Glutamatergic neuron (in vitro differentiated cells): Measurements from ENCODE around the gene ZNF532. TPM values are rescaled to one million over a fixed set of nuclear protein-coding genes. Genes with fewer than 3 reads are reported as not detected.

Source experiments
- DNase-seq: peaks from one replicate; pipeline ENCODE4 v3.0.0; 2022
- H3K27ac Mint-ChIP-seq: one replicate; pipeline ENCODE4 v1.8.0; 2020; ENCODE audit warnings: mild to moderate bottlenecking, mixed read lengths, inconsistent platforms; ENCODE audit not compliant: unreplicated experiment
- H3K27me3 Mint-ChIP-seq: one replicate; pipeline ENCODE4 v1.8.0; 2020; ENCODE audit warnings: mild to moderate bottlenecking, moderate library complexity, mixed read lengths, inconsistent platforms; ENCODE audit not compliant: unreplicated experiment
- H3K36me3 Mint-ChIP-seq: one replicate; pipeline ENCODE4 v1.8.0; 2020; ENCODE audit warnings: mild to moderate bottlenecking, mixed read lengths, inconsistent platforms; ENCODE audit not compliant: unreplicated experiment
- H3K4me1 Mint-ChIP-seq: one replicate; pipeline ENCODE4 v1.8.0; 2020; ENCODE audit warnings: mild to moderate bottlenecking, low read depth, mixed read lengths, inconsistent platforms; ENCODE audit not compliant: unreplicated experiment
- H3K4me3 Mint-ChIP-seq: one replicate; pipeline ENCODE4 v1.8.0; 2020; ENCODE audit warnings: mild to moderate bottlenecking, mixed read lengths, inconsistent platforms; ENCODE audit not compliant: unreplicated experiment
- H3K9me3 Mint-ChIP-seq: one replicate; pipeline ENCODE4 v1.8.0; 2020; ENCODE audit warnings: mild to moderate bottlenecking, moderate library complexity, mixed read lengths, inconsistent platforms; ENCODE audit not compliant: unreplicated experiment
- total RNA-seq: library from RNA; stranded (reverse); fragmentation: NEBNext Ultra II Directional; extraction: Animal tissue kit (Norgen Biotek cat#: 25700); gene quantifications from one replicate; pipeline ENCODE4 v1.2.1, GENCODE V29; 2021; ENCODE audit not compliant: unreplicated experiment
- TF ChIP-seq, protein P1 (sequence below): fragments of 200-600 bp; sonication (generic); IDR thresholded peaks from one replicate; pipeline ENCODE4 v1.5.0; 2021; ENCODE audit not compliant: partially characterized antibody, unreplicated experiment

The ZNF532 gene
- total RNA-seq, 1 donor from 2014 or later: 217 TPM

GRCh38 chr18:59033974-59034373 lies 169.3 kb downstream of the ZNF532 start:
- Mint-ChIP-seq H3K27me3 (peaks cover 3% of the 10 kb centered on the region), H3K36me3 (no peaks in the 10 kb centered on the region), H3K4me1 (peaks cover 19% of the 10 kb centered on the region), H3K9me3 (peaks cover 3% of the 10 kb centered on the region), H3K27ac (no peak overlapping the region), H3K4me3 (no peak overlapping the region)
- no peak for DNase-seq
- TF ChIP-seq, protein P1, sequence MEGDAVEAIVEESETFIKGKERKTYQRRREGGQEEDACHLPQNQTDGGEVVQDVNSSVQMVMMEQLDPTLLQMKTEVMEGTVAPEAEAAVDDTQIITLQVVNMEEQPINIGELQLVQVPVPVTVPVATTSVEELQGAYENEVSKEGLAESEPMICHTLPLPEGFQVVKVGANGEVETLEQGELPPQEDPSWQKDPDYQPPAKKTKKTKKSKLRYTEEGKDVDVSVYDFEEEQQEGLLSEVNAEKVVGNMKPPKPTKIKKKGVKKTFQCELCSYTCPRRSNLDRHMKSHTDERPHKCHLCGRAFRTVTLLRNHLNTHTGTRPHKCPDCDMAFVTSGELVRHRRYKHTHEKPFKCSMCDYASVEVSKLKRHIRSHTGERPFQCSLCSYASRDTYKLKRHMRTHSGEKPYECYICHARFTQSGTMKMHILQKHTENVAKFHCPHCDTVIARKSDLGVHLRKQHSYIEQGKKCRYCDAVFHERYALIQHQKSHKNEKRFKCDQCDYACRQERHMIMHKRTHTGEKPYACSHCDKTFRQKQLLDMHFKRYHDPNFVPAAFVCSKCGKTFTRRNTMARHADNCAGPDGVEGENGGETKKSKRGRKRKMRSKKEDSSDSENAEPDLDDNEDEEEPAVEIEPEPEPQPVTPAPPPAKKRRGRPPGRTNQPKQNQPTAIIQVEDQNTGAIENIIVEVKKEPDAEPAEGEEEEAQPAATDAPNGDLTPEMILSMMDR: no peak

DNA sequence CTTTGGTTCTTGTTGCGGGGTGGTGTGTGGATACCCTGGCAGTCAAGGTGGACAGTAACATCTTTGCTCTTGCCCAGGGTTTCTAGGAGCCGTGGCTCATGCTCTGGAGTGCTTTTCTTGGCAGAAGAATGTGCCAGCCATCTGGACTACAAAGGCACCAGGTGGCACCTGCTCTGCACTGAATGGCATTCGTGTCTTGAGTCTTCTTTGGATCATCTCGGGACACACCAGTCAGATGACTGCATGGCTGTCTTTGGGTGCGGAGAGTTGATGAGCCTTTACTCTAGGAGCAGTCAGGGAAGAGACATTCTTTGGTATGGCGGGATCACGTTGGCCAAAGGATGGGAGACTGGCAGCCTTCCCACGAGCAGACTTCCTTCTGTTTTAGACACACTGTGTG lies 170.9 kb downstream of the ZNF532 start:
- DNase-seq: no peak
- Mint-ChIP-seq H3K9me3 (peaks cover 7% of the 10 kb centered on the region), H3K27ac (no peak overlapping the region), H3K4me1 (peaks cover 11% of the 10 kb centered on the region), H3K4me3 (no peak overlapping the region), H3K36me3 (no peaks in the 10 kb centered on the region), H3K27me3 (peaks cover 3% of the 10 kb centered on the region)
- TF ChIP-seq, protein P1: no peak

Other genes starting within 250 kb of the ZNF532 start
- 0.37 TPM for gene ALPK2, start 235.8 kb upstream of the ZNF532 start, total RNA-seq
- 8.5 TPM for gene MALT1, start 193.4 kb upstream of the ZNF532 start, total RNA-seq